HUDEP-2 (cell line): Measurements from ENCODE around the gene ACVR1C.

Experiments
- DNase-seq, 76 experiments: peaks; one replicate each; lab custom pipeline; 2025; ENCODE audit not compliant: unreplicated experiment in 76 of 76; lab: John Stamatoyannopoulos, UW

ACVR1C gene

GRCh38 chr2:157500334-157500733 lies 128.3 kb downstream of the ACVR1C start:
- no peak for DNase-seq

- DNase-seq: no peak
Measured at GRCh38 chr2:157498483-157498882, 130.2 kb downstream of the ACVR1C start.

GRCh38 chr2:157497638-157498314 lies 130.9 kb downstream of the ACVR1C start:
- peak in 13 of 76 experiments; percentile 3 to 41 (median 13) for DNase-seq

- peak in 49 of 76 experiments; percentile 1 to 60 (median 31) for DNase-seq
Measured at GRCh38 chr2:157492189-157492773, 136.4 kb downstream of the ACVR1C start.

- no peak for DNase-seq
Measured at GRCh38 chr2:157489983-157490382, 138.7 kb downstream of the ACVR1C start.

GRCh38 chr2:157488877-157489276 lies 139.8 kb downstream of the ACVR1C start:
- DNase-seq: no peak

GRCh38 chr2:157487747-157488146 lies 140.9 kb downstream of the ACVR1C start:
- no peak for DNase-seq

DNA sequence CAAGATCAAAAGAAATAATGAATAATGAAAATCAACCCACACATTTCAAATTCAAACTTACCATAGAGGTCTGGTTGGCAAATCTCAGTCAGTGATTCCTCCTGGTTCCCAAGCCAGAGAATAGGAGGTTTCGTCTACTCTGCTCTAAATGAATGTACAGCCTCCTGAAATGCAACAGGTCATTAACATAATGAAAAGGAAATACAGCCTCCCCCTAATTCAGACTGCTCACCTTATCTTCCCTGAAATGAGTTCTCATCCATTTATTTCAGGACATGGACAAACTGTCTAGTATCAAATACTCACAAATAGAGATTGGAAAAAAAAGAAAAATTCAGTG lies 141.4 kb downstream of the ACVR1C start:
- DNase-seq: no peak

DNA sequence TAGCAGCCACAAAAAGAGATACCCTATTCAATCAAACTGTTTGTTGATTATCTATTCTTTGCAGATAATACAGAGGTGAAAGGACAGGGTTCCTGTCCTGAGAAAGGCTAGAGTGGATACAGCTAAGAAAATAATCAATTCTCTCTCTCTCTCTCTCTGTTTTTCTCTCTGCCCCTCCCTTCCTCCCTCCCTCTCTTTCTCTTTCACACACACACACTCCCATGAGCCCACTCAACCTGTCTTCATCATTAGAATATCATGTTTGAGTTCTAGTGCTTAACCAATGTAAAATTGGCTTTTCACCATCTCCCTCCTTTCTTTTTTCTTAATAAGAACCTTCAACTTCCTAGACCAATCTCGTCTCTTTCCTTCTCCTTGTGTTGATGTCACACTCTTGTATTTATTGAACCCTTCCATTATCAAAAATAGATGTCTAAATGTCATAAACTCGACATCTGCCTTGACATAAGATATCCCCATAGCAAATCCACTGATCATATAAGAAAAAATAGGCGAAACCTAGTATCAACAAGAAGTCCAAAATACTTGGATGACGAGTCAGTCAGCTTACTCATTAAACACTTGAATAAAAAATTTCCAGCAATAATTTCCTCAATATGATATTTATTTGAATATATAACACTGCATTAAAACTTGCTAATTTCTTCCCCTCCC lies 141.9 kb downstream of the ACVR1C start:
- DNase-seq: no peak

DNA sequence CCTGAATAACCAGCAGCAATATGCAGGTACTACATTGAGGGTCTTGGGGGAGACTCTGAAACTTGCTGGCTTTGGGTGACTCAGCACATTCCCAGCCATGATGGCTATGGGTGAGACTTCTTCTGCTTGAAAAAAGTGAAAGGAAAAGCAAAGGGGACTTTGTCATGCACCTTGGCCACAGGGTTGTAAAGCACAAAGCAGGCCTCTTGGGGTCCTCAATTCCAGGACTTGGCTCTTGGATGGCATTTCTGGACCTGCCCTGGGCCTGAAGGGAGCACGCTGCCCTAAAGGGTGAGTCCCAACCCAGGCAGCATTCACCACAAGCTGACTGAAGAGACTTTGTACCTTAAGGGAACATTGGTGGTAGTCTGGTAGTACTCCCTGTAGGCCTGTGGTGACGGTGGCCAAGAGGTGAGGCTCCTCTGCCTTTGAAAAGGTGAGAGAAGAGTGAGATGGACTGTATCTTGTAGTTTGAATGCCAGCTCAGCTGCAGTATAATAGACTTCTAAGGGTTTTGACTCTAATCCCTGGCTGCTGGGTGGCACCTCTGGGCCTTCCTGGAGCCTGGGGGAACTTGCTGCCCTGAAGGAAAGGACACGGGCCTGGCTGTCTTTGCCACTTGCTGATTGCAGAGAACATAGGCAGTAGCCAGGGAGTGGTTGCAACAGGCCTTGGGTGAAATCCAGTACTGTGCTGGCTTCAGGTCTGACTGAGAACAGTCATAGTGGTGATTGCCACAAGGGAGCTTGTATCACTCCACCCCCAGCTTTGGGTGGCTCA lies 148.3 kb downstream of the ACVR1C start:
- DNase-seq: no peak

- no peak for DNase-seq
Measured at GRCh38 chr2:157479081-157480027, 149.3 kb downstream of the ACVR1C start.

GRCh38 chr2:157477919-157478318 lies 150.7 kb downstream of the ACVR1C start:
- DNase-seq: no peak

DNA sequence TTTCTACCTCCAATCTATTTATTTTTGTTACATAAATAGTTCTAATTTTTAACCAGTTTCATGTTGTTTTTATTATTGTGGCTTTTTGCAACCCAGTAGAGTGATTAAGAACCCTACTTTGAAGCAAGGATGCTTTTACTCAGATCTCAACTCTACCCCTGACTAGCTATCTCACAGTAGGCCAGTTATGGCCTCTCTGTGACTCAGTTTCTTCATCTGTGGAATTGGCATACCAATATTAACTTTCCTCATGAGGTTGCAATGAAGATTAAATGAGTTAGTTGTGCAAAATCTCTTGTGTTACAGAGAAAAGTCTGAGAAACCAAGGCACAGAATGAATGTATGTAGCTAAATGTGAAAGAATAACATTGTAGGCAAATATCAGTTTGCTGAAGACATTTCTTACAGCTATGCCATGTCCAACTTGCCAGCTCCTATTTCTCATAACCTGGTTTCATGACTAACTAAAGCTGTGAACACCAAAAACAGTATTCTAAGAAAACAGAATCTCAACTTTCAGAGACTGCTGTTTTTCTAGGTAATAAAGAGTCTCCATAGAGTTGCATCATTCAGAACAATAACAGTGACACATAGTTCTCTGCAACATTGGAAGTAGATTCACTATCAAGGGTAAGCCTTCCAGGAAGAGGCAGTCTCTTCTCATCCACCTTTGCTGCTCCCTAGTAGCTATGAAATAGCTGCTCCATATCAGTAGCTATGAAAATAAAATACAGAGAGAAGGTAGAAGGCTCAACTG lies 151.5 kb downstream of the ACVR1C start:
- DNase-seq: no peak
